Suppressor macrophage treated with lipopolysaccharide for 4 hours (primary cell): ENCODE results near the gene KRTAP4-12.
"Not testable (repeated sequence)": the region's sequence is repeated elsewhere in the genome, so short reads cannot be mapped to it uniquely, and the experiment has no call there.

ENCODE experiments used
- DNase-seq: peaks from one replicate; pipeline ENCODE4 v3.0.0-alpha.2; 2020

KRTAP4-12 gene

DNA sequence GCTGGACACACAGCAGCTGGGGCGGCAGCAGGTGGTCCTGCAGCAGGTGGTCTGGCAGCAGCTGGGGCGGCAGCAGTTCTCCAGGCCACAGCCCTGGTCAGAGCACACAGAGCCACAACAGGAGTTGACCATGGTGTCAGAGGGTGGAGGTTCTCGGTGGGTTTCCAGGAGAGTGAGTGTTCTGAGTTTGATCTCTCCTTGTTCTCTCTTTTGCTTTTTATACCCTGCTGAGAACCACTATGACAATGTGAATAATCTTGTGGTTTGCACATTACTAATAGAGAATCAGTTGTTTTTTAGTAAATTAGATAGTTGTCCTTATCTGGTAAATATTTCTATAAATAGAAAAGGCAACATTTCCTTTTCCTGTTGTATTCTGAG is at the start of gene KRTAP4-12:
KRTAP4-12 (minus strand) TSS at position 192 of the 381 bp plus-strand sequence; CDS start at position 132, 60 bp downstream.
- DNase-seq, result not testable (repeated sequence)

DNA sequence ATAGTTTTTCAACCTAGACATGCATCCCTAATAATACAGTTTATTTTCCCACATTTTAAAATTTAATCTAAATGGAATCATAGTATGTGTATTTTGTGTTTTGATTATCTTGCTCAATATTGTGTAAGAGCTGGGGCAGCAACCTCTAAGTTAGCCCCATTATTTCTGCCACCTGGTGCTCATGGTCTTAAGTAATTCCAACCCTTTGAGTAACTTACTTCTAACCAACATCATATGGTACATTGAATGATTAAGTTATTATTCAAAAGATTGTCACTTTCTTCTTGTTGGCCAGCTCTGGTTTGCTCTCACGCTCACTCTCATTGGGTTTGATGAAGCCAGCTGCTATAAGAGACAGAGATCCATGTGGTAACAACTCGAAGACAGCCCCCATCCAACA is 47.9 kb upstream of the KRTAP4-12 start:
- DNase-seq, result no peak

DNA sequence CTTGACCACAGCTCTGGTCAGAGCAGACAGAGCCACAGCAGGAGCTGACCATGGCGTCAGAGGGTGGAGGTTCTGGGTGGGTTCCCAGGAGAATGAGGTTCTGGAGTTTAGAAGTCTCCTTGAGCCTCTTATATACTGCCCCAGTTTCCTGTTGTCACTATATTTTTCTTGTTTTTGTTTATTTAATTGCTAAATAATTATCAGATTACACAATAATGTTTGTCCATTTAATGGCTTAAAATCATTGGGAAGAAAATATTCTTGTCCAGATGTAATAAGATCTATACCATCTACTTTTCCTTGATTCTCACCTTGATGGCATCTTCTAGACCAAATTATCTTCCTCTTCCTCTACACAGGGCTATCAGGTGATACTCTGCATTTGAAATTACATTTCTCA is 44.1 kb upstream of the KRTAP4-12 start, which contains the start of gene KRTAP4-3:
KRTAP4-3 (minus strand) TSS at position 101 of the 400 bp plus-strand sequence; CDS start at position 52, 49 bp downstream.
- no peak for DNase-seq

DNA sequence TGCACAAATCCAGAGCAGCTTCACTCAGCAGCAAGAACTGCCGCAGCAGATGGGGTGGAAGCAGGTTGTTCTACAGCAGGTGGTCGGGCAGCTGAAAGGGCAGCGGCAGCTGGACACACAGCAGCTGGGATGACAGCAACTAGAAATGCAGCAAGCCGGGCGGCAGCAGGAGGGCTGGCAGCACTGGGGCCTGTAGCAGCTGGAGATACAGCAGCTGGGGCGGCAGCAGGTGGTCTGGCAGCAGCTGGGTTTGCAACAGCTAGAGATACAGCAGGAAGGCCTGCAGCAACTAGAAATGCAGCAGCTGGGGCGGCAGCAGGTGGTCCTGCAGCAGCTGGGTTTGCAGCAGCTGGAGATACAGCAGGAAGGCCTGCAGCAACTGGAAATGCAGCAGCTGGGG is 43.6 kb upstream of the KRTAP4-12 start:
- no peak for DNase-seq

DNA sequence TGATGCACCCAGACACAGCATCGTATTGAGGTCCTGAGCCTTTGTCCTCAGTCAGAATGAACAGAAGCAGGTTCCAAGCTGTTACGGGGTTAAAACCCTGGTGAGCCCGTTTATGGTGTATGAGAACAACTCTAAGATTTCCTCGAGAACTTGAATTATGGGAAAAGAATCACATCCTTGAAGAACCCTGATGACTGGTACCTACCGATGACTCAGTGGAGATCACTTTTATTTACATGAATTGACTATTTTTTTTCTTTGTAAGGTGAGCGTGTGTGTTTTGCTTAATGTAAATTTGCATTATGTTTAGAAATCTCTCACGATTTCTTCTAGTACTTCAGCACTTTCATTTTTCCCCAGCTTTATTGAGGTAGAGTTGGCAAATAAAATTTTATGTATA is 39.8 kb upstream of the KRTAP4-12 start:
- no peak for DNase-seq

DNA sequence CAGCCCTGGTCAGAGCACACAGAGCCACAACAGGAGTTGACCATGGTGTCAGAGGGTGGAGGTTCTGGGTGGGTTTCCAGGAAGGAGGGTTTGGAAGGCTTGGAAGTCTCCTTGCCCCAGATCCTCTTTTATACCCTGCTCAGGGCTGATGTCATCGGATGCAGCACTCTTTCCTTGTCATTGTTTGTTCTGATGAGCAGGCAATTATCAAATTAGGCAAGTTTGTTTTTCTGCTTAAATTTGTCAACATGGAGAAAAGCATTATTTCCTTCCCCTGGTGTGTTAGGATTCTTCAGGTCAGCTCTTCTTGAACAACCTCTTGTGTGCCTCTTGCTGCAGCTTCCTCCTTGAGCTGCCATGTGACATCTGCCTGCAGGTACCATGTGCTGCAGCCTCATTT is 36.7 kb upstream of the KRTAP4-12 start, which contains the start of gene KRTAP4-4:
KRTAP4-4 (minus strand) TSS at position 101 of the 400 bp plus-strand sequence; CDS start at position 44, 57 bp downstream.
- no peak for DNase-seq

DNA sequence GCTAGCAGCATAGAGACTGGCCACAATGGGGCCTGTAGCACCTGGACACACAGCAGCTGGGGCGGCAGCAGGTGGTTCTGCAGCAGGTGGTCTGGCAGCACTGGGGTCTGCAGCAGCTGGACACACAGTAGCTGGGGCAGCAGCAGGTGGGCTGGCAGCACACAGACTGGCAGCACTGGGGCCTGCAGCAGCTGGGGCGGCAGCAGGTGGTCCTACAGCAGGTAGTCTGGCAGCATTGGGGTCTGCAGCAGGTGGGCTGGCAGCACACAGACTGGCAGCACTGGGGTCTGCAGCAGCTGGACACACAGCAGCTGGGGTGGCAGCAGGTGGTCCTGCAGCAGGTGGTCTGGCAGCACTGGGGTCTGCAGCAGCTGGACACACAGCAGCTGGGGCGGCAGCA is 36.2 kb upstream of the KRTAP4-12 start:
- DNase-seq, result not testable (repeated sequence)

DNA sequence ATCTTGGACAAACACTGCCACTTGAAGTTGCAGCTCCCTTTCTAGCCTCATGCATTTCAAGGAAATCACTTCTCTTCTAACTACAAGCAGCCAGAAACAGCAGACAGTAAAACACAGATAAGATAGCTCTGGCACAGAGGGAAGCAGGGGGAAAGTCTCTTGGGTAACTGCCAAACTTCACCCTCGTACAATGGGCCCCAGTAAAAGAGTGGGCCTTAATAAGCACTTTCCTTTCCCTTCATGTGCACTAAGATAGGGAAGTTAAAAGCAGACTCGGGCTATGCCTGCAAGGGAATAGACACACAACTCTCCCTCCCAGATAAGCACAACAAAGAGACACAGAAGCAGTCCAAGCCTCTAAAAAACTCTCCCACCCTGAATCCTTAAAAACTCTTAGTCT is 29.9 kb upstream of the KRTAP4-12 start:
- DNase-seq, result no peak

DNA sequence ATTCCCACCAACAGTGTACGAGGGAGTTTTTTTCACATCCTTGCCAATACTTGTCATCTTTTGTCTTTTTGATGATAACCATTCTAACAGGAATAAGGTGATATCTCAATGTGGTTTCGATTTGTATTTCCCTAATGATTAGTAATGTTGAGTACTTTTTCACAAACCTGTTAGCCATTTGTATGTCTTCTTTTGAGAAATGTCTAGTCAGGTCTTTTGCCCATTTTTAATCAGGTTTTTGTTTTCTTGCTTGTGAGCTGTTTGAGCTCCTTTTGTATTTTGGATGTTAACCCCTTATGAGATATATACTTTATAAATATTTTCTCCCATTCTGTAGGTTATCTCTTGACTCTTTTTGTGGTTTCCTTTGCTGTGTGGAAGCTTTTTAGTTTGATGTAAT is 27.5 kb upstream of the KRTAP4-12 start:
- no peak for DNase-seq

DNA sequence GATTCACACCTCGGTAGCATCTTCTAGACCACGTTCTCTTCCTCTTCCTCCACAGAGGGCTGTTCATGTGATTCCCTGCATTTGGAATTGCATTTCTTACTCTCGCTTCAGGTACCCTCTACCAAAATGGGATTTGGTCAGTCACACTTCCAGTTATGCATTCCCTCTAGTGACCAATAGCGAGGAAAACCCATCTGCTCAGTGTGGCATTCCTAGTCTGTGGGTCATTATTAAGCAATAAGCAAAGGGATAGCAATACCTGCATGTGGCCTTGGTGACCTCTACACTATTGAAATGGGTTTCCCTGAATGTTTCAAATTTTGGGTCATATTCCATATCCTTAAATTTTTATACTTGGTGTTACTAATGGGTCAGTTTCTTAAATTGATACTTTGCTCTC is 26.0 kb upstream of the KRTAP4-12 start:
- no peak for DNase-seq

DNA sequence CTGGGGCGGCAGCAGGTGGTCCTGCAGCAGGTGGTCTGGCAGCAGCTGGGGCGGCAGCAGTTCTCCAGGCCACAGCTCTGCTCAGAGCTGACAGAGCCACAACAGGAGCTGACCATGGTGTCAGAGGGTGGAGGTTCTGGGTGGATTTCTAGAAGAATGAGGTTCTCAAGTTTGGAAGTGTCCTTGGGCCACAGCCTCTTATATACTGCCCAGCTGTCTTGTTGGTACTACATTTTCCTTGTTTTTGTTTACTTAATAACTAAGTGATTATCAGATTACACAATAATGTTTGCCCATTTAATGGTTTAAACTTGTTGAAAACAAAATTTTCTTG is 25.6 kb upstream of the KRTAP4-12 start, which contains the start of gene KRTAP4-5:
KRTAP4-5 (minus strand) TSS at position 174 of the 334 bp plus-strand sequence; CDS start at position 116, 58 bp downstream.
- DNase-seq, result no peak

DNA sequence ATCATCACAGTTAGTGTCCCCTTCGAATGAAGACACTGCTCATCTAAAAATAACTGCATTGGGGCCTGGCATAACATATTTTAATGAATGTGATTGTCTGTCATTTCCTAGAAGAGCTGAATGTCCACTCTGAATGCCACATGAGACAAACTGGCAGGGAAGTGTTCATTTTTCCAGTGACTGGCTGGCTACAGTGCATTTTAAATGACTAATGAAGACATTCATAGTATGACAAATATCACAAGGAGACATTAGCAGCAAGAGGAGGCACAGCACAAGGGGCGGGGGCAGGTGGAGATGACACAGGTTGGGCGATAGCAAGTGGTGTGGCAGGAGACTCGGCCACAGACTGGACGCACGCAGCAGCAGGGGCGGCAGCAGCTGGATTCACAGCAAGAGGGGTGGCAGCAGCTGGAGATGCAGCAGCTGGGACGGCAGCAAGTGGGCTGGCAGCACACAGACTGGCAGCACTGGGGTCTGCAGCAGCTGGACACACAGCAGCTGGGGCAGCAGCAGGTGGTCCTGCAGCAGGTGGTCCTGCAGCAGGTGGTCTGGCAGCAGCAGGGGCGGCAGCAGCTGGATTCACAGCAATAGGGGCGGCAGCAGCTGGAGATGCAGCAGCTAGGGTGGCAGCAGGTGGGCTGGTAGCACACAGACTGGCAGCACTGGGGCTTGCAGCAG is 25.1 kb upstream of the KRTAP4-12 start:
- DNase-seq, result not testable (repeated sequence)

DNA sequence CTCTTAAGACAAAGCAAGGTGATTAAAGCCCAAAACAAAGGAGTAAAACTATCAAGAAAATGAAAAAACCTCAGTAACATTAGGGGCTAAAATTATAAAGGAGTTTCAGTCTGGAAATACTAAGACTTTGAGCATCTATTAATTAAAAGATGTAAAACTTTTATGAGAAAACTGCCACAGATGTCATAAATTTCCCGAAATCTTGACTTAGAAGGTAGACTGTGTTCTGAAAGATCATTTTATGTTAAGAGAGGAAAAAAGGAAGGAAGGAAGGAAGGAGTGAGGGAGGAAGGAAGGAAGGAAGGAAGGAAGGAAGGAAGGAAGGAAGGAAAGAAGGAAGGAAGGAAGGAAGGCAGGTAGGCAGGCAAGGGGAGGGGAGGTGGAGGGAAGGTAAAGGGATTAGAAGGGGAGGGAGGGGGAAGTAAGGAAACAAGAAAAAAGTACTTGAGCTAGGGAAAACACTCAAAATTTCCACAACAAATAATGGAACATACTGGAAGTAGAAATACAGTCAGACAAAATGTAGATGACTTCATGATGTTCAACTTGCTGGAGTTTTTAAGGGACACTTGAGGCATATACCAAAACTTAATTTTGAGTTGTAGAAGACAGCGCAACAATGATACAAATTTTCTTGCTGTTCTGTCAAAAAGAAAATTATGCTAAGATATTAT is 23.7 kb upstream of the KRTAP4-12 start:
- DNase-seq, result no peak

DNA sequence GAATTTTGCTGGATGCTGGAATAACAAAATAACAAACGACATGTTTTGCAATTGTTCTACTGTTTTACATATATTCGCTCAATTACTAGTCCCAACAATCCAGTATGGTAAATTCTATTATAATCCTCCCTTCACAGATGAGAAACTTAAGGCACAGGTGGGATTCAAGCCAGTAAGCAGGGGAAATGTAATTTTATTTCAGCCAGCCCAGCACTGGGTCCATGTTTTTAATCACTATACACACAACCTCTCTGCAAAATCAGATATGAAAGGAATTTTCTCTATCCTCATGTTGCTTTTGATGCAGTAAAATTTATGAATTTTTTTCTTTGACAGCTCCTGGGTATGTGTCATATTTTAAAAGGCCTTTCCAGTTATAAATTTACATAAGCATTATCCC is 21.3 kb upstream of the KRTAP4-12 start:
- DNase-seq, result no peak

DNA sequence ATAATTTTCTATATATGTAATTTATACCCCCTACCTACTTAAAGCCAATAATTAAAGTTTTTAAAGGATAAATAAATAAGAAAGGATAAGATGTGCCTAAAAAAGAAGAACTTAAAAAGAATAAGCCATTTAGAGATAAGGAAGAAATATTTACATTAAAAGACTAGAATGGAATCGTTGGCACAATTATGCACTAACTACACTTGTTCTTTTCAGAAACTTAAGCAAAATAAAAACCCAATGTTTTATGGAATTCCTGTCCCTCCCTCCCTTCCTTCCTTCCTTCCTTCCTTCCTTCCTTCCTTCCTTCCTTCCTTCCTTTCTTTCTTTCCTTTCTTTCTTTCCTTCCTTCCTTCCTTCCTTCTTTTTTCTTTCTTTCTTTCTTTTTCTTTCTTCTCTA is 20.9 kb upstream of the KRTAP4-12 start:
- DNase-seq, result no peak

DNA sequence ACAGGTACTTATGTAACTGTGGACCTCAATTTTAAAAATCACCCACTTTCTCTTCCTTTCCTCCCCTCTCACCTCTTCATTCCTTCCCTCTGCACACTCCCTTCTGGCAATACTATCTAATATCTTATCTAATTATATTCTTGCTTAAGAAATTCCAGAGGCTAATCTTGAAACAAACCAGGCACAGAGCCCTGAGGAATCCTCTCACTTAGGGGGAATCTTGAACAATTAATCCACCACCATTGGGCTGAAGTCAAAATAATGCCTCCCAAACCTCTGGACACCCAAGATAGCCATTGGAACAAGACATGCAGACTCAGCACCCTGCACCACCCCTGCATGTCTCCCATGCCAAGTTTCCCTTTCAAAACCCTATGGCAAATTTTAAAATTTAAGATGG is 17.4 kb upstream of the KRTAP4-12 start:
- DNase-seq, result no peak

DNA sequence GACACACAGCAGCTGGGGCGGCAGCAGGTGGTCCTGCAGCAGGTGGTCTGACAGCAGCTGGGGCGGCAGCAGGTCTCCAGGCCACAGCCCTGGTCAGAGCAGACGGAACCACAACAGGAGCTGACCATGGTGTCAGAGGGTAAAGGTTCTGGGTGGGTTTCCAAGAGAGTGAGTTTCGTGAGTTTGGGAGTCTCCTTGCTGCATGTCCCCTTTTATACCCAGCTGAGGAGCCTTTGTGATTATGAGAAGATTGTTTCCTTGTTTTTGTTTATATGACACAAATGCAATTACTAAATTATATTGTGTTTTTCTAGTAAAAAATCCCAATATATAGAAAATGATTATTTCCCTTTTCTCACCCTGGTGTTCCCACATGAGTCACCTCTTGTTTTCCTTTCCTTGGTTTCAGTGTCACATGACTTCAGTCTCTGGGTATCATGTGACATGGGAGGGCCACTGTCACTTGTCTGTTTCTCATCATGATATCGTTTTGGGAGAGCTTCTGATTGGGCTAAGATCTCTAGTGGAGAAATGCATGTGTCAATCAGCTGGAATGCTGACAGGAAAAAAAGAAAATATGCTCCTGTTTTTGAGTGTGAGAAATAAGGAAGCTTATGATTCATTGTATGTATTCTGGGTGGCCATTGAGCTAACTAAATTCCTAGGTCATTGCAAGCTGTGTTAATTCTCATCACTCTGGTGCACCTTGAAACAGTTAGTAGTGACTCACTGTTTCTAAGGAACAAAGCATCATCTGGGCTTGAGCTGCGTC is 16.6 kb upstream of the KRTAP4-12 start, which contains the start of gene KRTAP4-6:
KRTAP4-6 (minus strand) TSS at position 185 of the 772 bp plus-strand sequence; CDS start at position 128, 57 bp downstream.
- peak; percentile 31 for DNase-seq

DNA sequence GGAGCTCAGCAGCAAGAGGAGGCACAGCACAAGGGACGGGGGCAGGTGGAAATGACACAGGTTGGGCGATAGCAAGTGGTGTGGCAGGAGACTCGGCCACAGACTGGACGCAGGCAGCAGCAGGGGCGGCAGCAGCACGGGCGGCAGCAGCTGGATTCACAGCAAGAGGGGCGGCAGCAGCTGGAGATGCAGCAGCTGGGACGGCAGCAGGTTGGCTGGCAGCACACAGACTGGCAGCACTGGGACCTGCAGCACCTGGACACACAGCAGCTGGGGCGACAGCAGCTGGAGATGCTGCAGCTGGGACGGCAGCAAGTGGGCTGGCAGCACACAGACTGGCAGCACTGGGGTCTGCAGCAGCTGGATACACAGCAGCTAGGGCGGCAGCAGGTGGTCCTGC is 15.9 kb upstream of the KRTAP4-12 start:
- DNase-seq, result not testable (repeated sequence)

DNA sequence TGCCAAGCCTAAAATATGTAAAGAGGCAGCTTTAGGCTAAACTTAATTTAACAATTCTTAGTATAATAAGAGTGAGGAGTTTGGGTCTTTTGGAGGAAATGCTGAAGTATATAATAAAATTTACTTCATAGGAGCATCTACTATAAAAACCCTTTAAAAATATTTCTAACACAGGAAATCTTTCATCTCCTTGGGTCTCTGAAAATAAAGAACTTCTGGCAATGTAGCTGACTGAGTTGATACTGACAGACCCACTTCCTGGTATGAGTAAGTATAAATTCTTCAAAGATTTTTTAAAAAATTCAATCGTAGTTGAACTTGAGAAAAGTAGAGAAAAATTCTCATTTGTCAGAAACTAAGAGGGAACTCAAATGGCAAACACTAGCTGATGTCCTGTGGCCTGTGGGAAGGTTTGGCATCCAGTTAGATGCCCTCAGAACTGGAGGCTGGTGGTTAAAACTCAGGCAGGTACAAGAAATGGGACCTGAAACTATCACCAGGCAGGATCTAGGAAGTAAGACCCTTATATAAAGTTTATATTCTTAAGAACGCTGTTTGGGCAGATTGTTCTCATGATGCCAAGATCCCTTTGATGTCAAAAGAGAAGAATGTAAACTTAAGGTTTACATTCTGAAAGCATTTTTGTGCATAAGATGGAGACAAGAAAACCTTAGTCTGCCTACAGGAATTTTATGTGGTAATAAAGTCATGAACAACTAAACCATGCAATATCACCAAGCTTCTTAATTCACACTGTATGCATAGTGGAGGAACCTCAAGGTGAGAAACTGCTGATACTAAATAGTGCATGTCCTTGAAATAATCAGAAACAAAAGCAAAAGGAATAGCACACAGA is 10.1 kb upstream of the KRTAP4-12 start:
- DNase-seq, result no peak

DNA sequence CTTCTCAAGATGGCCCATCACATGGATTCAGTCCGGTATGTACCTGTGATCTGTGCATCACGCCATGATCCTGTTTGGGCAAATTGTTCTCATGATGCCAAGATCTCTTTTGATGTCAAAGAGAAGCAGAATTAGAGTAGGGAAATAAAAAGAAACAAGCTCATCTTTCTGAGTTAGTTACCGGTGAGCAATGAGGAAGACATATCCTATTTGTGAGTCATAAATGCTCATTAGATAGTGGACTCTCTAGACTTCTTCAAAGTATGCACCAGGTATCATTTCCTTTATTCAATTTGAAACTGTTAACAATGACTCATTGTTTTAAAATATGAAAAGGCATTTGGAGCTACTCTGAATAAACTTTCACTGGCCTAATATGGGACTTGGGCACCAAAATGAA is 8.0 kb upstream of the KRTAP4-12 start:
- no peak for DNase-seq

DNA sequence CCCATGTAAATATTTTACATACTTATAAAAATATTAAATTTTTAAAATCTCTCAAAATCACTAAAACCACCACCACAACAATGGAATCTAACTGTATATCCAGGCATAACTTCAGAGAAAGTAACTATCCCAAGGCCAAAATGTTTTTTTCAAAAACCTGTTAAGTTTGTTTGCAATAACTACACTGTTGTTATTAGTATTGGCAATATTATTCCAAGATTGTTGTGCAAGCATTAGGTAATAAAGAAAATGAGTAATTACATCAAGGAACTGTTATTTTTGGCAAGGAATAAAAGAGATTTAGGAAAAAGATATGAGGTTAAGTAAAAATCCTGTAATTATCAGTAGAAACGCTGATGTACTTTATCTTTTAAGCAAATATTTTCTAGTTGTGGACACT is 3.4 kb upstream of the KRTAP4-12 start:
- DNase-seq, result no peak

DNA sequence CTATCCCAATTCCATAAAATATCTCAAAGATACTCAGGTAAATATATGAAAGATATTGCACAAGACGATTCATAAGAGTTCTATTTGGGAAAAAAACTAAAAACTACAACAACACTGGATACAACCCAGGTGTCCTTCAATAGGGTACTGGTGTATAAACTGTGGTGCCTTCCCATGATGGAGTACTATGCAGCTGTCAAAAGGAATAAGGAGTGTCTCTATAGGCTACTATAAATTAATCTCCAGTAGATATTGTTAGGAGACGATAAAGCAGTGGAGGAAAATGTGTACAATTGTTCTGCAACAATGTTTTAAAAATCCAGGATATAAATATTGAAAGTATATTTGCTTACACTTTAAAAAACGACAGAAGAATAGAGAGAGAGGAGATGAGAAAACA is 2.4 kb upstream of the KRTAP4-12 start:
- DNase-seq, result no peak

DNA sequence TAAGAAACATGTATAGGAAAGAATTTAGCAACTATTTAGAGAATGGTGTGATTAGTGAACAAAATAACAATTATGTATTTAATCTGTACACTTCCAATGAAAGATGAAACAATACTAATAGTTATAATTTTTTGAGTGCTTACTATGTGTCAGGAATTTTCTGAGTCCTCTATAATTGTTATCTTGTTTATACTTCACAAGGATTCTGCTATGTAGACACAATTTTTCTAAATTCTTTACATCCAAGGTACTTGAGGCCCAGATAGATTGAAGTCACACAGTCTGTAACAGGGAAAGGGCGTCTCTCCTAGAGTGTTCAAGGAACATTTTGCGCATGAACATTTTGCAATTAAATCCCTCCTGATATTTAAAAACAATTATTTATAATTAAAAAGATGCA is 1.1 kb upstream of the KRTAP4-12 start:
- no peak for DNase-seq
